Kidney (tissue), 14 donors: ENCODE results near the gene STK36. TPM values are rescaled to one million over a fixed set of nuclear protein-coding genes. Genes with fewer than 3 reads are reported as not detected.

Experiments used
- DNase-seq, 5 donors: peaks; one replicate each; pipeline ENCODE4 v3.0.0-alpha.2; 2013 to 2020
- FAIRE-seq: peaks from 2 replicates; lab custom pipeline; 2012; peaks lifted over from hg19 to GRCh38; lab: Jason Lieb, UNC
- H3K27ac ChIP-seq, 2 donors: one replicate each; pipeline ENCODE4 v1.7.0; 2013; ENCODE audit warnings: low read depth in 2 of 2, low read length in 2 of 2, inconsistent platforms in 1 of 2
- H3K27me3 ChIP-seq: one replicate; pipeline ENCODE4 v1.7.1; 2013; ENCODE audit warnings: low read length, inconsistent platforms; ENCODE audit not compliant: control insufficient read depth, insufficient read depth
- H3K36me3 ChIP-seq, 3 donors: one replicate each; pipeline versions ENCODE4 v1.7.0 to v1.7.1; 2013; ENCODE audit warnings: low read length in 3 of 3, control low read depth in 1 of 3, inconsistent platforms in 1 of 3; ENCODE audit not compliant: insufficient read depth in 3 of 3, control insufficient read depth in 2 of 3
- H3K4me1 ChIP-seq, 3 donors: one replicate each; pipeline versions ENCODE4 v1.7.0 to v1.7.1; 2013; ENCODE audit warnings: low read length in 3 of 3, inconsistent platforms in 1 of 3, low read depth in 1 of 3; ENCODE audit not compliant: control insufficient read depth in 2 of 3, insufficient read depth in 2 of 3
- H3K4me3 ChIP-seq, 3 donors: one replicate each; pipeline versions ENCODE4 v1.7.0 to v1.8.1; 2013; ENCODE audit warnings: low read length in 3 of 3, control low read depth in 1 of 3, inconsistent platforms in 1 of 3
- H3K9ac ChIP-seq, 3 donors: one replicate each; pipeline versions ENCODE4 v1.7.0 to v1.7.1; 2013; ENCODE audit warnings: low read length in 3 of 3, control low read depth in 1 of 3, inconsistent platforms in 1 of 3
- H3K9me3 ChIP-seq, 3 donors: one replicate each; pipeline versions ENCODE4 v1.7.0 to v1.7.1; 2013; ENCODE audit warnings: low read length in 3 of 3, control low read depth in 1 of 3, inconsistent platforms in 1 of 3; ENCODE audit not compliant: control insufficient read depth in 2 of 3, insufficient read depth in 1 of 3
- CTCF ChIP-seq: IDR thresholded peaks from 3 replicates; pipeline ENCODE4 v1.5.1; 2012; ENCODE audit warnings: mild to moderate bottlenecking, moderate library complexity, borderline replicate concordance; ENCODE audit not compliant: insufficient read depth; ENCODE audit errors: extremely low read depth
- intact Hi-C: fragments of 100-400 bp; cut with DNase I; formaldehyde crosslinking; loops from one replicate; pipeline ENCODE4 v1.11.1; 2022
- polyA plus RNA-seq: library from polyadenylated mRNA; stranded (reverse); fragments of 350-450 nt; fragmentation: Illumina TruSeq; extraction: RNeasy Lipid Tissue Mini Kit (QIAGEN cat#74804); gene quantifications from one replicate; pipeline ENCODE4 v1.2.3, GENCODE V29; 2014; ENCODE audit warnings: low read depth, low replicate concordance; ENCODE audit not compliant: insufficient read depth
- total RNA-seq: library from RNA; stranded (reverse); fragmentation: NEBNext Ultra II Directional; extraction: Animal tissue kit (Norgen Biotek cat#: 25700); gene quantifications from one replicate; pipeline ENCODE4 v1.2.1, GENCODE V29; 2021
- donor health status: control.
- donor health status: control.
- donor health status: control.
- donor health status: control.
- donor health status: control.
- donor health status: DM: yes; HTN: yes; CAD: no.
- donor health status: Normal renal cell carcinoma (clear cell type).

STK36 gene
- total and polyA plus RNA-seq, 2 donors from 2014 or later = 18.5 to 53.7 TPM

- peak; percentile 69 for TF ChIP-seq CTCF
- Histone ChIP-seq H3K9ac (no peak overlapping the region), H3K4me3 (no peak overlapping the region), H3K9me3 (no peaks in the 10 kb centered on the region), H3K4me1 (peaks cover 0 to 20% (median 9%) of the 10 kb centered on the region in 3 donors), H3K27me3 (no peaks in the 10 kb centered on the region), H3K27ac (no peak overlapping the region), H3K36me3 (peaks cover 6 to 48% (median 25%) of the 10 kb centered on the region in 3 donors)
- intact Hi-C loops = no loop called here
- DNase-seq (peak in 3 of 5 donors; percentile 33 to 67 (median 53)), FAIRE-seq (no peak)
These were observed 23.6 kb upstream of the STK36 start for GRCh38 chr2:218648088-218648786.

GRCh38 chr2:218648787-218649100 is 23.1 kb upstream of the STK36 start:
- Histone ChIP-seq H3K9ac (no peak overlapping the region), H3K9me3 (no peaks in the 10 kb centered on the region), H3K27ac (no peak overlapping the region), H3K36me3 (peaks cover 6 to 48% (median 25%) of the 10 kb centered on the region in 3 donors), H3K4me1 (peaks cover 0 to 19% (median 9%) of the 10 kb centered on the region in 3 donors), H3K27me3 (no peaks in the 10 kb centered on the region), H3K4me3 (no peak overlapping the region)
- DNase-seq (no peak), FAIRE-seq (no peak)
- intact Hi-C loops = no loop called here
- TF ChIP-seq CTCF = no peak

- Histone ChIP-seq H3K27me3 (no peaks in the 10 kb centered on the region), H3K36me3 (peaks cover 2 to 28% (median 13%) of the 10 kb centered on the region in 3 donors), H3K4me3 (no peak overlapping the region), H3K9me3 (no peaks in the 10 kb centered on the region), H3K4me1 (peaks cover 0 to 11% (median 0%) of the 10 kb centered on the region in 3 donors), H3K9ac (no peak overlapping the region), H3K27ac (no peak overlapping the region)
- DNase-seq = no peak
- intact Hi-C loops = no loop called here
- TF ChIP-seq CTCF = no peak
- no peak for FAIRE-seq
These were observed 16.1 kb upstream of the STK36 start for GRCh38 chr2:218655751-218656150.
